NK-92 treated with Interleukin-12 subunit alpha and Interleukin-12 subunit beta, amount 100 ng/mL, for 24 hours (cell line): ENCODE data around the gene BCL6.

ENCODE experiments used
- DNase-seq: peaks from one replicate; lab custom pipeline; 2025; lab: John Stamatoyannopoulos, UW

Gene BCL6

DNA sequence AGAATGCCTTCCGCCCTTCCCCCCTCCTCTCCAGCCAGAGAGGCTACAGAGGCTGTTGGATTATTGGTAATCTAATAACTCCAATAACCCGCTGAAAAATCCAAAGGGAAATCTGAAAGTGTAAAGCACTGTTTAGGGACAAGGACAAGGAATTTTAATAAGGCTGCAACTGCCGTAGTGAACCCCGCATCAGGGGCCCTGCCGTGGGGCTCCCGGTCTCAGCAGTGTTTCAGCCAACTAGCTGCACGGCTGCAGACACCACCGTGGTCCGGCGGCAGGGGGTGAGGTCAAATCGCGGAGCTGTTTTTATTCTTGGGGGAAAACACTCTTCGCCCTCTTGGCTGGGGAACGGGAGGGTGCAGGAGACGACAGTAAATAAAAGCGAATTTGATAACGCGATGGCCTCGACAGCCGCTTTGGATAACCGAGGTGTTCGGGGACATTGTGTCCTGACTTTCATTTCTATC lies 6.1 kb downstream of the BCL6 start:
- peak; percentile 53 for DNase-seq

DNA sequence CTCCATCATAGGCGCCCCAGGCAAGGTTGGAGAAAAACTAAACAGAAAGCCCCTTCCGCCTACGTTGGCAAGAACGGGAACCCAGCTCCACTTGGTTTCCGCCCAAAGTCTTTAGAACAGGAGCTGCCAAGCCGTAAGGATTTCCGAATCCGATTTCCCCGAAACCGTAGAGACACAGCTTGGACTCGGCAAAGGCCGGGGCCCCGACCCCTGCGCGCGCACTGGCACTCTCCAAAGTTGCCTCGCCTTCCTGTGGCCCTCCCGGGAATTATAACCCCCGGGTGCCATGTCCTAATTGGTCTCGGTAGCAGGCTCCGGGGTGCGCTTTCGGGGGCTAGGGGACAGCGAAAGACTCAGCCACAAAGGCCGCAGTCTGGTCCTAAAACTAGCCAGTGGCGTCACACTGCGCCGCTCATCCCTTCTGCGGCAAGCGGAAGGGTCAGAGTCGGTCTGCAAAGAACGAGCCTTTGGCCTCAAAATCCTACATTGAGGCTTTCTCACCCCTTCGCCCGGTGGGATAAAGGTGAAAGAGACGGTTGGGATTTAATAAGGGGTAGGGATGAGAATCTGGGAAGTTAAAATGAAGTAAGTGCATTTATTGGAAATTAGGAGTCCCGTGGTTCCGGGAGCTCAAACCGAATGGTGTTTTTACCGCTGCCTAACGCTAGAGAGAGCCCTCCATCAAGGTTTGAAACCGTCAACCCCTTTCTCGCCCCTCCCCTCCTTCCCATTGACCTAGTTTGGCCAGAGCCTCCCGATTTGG lies 6.8 kb downstream of the BCL6 start:
- peak; percentile 62 for DNase-seq

DNA sequence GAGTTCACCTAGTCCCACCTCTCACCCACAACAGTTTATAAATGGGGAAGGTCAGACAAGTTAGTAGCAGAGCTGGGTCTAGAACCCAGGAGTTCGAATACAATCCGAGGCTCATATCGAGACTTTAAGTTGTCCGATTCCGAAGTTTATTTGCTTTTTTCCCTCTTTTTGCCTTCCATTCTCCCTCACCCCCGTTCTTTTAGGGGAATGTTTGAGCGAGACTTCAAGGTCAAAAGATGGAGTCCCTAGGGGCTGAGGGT lies 7.3 kb downstream of the BCL6 start:
- no peak for DNase-seq

DNA sequence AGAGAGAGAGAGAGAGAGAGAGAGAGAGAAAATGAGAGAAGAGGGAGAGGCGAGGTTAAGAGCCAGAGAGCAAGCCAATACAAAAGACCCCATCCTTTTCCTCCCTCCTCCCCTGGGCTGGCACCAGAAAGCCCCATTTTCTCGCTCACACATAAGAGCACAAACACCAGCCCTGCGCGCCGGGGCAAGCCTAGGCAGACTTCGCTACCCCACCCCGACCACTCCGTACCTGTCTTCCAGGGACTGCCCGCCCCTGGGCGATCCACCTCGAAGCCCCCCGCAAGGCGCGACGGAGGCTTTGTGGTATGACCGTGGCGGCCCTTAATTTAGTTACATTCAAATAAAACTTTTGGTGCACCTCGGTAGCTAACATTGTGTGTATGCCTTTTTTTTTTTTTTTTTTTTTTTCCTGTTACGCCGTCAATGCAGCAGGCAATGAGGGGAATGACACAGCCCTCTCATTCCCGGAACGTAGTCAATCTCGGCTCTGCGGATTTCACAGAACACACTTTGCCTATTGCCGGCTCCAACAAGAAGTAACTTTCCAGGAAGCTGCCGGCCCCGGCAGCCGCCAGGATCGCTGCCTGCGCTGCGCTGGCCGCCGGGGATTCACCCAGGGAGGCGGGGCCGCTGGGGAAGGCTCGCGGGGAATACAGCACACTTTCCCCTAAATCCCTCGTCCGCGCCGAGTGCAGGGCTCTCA lies 7.7 kb downstream of the BCL6 start:
- DNase-seq = peak; percentile 11

DNA sequence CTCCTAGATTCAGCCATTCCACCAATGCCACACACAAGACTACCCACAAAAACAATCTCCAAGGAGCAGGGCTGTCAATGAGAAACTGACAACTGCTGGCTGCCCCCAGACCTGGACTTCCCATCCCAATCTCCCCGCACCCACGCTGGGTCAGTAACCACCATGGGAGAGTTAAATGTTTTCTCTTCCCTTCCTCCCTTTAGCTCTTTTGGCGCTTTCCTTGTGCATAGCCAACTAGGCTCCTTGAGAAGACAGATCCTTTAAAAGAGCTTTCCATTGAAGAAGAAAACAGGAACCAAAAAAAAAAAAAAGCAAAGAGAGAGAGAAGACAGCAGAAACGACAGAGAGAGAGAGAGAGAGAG lies 8.3 kb downstream of the BCL6 start:
- DNase-seq = no peak

DNA sequence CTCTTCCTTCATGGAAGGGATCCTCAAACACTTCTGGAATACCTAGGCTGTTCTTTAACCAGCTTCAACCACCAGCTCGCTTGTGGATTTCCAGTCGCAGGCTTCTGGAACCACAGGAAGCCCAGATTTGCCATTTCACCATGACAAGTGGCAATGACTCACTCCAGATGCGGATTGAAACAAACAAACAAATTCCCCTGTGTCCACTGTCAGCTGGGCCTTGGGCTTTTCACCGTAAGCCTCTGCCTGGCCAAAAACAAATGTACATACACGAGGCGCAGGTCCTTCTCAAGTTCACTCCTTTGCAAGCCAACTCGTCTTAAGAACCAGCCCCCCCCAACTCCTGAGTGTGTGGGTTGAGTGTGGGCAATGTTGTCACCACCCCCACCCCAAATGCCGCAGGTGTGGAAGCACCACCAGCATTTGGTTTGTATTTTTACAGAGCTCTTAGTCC lies 8.8 kb downstream of the BCL6 start:
- no peak for DNase-seq

DNA sequence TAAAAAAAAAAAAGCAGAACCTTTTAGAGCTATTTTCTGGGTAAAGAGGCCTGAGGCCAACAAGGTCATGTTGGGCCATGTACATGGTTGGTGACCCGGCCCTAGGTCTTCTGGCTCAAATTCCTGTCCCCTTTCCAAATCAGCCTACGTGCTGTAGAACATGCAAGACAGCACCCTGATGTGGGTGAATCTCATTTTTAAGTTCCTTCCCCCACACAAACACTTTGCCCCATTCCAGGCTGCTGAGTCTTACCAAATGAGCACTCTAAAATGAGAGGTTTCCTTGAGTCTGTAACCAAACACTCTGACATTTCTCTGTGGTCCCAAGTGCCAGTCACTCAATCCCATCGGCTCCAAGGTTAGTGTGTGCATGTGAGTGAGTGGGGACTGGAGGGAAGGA lies 9.4 kb downstream of the BCL6 start:
- no peak for DNase-seq

DNA sequence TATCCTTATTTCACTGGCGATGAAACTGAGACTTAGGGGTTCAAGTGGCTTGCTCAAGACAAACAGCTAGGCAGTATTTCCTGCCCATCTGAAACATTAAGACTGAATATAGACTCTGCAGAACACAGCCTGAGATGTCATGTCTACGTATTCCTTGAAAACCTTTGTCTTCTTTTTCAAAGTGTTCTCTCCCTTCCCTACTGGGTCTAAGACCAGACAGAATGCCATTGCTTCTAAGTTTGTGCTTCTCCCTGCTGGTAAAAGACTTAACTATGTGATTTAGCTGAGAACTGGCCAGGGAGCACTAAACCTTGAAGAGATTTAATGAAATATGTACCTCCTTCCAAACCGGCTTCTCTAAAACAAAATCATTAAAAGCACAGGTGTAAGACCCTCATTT lies 9.9 kb downstream of the BCL6 start:
- DNase-seq = no peak

DNA sequence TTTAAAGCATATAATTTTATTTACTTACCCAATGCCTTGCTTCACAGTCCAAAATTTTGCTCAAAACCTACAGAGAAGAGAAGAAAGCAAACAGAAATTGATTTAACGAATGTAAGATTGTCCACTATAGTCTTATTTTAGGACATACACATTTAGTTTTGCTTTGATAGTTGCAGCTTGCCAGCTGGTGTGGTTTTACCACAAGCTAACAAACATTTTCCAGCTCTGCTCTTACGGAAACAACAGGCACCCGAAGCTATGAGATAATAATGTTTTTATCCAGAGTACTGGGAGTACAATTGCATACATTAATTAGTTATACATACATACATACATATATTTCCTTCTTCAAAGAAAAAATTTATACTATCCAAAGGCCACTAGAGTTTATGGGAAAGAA lies 10.4 kb downstream of the BCL6 start:
- no peak for DNase-seq

DNA sequence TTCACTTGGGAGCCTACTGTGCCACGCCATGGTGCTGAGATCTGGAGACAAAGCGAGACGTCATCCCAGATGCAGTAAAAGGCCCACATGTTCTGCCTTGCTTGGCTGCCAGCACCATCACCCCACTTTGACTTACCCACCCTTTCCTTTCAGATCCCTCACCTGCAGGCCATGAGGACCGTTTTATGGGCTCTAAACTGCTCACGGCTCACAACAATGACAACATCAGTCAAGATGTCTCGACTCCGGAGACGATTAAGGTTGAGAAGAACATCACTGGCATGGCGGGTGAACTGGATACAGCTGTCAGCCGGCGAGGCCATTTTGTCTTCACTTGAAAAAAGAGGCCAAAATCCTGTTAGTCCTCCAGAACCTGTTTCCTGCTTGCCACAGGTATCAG lies 11.9 kb downstream of the BCL6 start:
- DNase-seq = no peak

DNA sequence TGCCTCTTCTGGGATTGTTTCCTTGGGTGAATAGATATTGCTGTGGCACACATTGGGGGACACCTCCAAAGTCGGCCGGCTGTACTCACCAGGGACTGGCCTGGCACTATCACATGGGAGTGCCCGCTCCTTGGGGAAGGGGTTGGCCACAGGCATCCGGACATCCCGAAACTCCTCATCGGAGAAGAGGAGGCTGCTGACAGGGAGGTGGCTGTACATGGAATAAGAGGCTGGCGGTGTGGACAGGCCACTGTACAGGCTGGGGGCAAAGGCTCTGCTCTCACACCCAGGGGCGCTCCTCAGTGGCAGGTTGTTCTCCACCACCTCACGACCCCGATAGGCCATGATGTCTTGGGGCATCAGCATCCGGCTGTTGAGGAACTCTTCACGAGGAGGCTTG lies 15.7 kb downstream of the BCL6 start:
- DNase-seq = no peak

DNA sequence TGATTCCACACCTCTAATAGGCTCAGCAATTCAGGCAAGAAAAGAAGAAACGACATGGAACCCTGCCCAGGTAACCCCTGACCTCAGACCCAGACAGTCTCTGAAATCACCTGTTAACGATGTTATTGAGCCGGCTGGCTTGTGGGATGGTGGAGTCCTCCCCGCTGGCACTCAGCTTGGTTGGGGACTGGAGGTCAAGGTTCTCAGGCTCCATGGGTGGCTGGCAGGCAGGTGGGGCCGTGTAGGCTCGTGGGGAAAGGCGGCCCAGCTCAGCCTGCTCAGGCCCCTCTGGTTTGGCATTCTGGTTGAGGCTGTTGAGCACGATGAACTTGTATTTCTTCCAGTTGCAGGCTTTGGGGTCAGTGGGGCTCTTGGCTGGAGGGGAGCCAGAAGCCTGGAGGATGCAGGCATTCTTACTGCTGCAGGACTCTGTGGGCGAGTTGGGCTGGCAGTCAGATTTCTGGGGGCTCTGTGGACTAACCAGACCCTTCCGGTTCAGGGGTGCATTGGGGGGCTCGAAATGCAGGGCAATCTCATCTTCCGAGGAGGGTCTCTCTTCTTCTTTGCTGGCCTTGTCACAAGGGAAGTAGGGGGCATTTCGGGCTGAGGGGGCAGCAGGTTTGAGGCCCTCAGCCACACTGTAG lies 16.2 kb downstream of the BCL6 start:
- DNase-seq = no peak

DNA sequence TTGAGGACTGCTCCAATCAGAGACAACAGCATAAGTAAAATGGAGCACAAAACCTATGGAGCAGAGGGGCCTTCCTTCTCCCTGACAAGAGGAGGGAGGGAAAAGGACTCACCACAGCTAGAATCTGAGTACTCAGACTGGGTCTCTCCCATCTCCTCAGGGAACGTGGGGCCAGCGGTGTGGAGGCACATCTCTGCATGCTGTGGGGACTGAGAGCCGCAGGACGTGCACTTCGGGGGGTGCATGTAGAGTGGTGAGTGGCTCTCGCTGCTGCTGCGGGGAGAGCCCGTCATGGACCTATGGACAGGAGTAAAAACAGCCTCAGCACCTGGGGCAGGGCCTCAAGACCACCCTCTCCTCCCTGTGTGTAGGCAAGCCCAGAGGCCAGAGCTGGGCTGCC lies 17.0 kb downstream of the BCL6 start:
- no peak for DNase-seq

DNA sequence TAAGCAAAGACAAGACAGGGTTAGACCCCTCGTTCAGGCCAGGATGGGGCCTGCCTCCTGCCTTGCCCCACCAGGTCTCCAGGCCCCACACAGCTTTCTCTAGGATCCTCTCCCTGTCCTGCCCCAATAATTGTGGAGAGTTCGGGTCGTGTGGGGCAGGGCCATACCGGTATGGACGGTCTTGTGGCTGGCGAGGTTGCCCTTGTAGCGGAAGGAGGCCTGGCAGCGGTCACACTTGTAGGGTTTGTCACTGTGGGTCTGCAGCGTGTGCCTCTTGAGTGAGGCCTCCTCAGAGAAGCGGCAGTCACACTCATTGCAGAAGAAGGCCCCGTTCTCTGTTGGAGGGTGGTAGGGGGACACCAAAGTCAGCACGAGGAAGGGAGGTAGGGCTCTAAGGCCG lies 18.7 kb downstream of the BCL6 start:
- DNase-seq = no peak

DNA sequence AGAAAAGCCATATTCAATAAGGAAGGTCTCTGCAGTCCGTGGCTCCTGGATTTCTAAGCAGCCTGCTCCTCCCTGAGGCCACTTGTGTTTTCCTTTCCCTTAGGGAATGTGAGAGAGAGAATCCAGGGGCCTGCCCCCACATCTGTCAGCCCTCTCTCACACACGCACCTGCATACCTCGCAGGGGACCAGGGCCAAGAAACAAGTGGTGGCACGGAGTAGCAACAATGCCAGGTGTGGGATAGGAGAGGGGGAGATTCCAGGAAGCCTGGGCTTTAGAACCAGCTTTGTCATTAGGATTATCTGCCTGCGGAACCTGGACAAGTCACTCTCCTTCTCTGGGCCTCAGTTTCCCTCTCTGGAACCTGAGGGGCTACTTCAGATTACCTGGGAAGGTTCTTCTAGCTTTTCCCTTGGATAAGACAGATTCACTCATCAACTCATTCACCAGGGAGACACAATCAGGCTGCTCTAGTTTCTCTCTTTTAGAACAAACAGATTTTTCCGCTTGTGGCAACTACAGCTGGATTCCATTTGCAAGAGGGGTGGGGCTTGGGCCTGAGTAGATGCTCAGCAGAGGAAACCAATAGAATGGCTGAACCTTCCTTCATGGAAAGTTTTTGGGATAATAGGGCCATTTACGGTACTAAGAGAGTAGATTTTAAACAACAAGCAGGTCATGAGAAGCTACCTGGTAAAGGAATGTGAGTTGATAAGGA lies 19.5 kb downstream of the BCL6 start:
- no peak for DNase-seq

DNA sequence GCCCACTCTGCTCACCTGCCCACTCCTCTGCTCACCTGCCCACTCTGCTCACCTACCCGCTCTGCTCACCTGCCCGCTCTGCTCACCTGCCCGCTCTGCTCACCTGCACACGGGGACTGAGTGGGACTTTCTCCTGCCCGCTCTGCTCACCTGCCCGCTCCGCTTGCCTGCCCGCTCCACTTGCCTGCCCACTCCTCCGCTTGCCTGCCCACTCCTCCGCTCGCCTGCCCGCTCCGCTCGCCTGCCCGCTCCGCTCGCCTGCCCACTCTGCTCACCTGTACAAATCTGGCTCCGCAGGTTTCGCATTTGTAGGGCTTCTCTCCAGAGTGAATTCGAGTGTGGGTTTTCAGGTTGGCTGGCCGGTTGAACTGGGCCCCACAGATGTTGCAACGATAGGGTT lies 20.0 kb downstream of the BCL6 start:
- DNase-seq = no peak

DNA sequence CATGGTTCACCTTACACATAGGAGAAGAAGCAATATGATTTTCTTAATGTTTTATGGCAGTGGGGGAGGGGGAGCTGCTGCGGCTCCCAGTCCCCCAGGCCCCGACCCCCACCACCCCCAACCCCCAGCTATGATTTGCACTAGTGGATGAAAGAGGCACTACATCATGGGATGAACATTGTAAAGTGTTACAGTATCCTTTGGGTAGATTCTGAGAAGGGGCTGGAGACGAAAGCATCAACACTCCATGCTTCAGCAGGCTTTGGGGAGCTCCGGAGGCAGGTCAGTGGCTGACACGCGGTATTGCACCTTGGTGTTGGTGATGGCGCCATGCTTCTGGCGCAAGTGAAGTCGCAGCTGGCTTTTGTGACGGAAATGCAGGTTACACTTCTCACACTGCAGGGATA lies 23.1 kb downstream of the BCL6 start:
- no peak for DNase-seq

DNA sequence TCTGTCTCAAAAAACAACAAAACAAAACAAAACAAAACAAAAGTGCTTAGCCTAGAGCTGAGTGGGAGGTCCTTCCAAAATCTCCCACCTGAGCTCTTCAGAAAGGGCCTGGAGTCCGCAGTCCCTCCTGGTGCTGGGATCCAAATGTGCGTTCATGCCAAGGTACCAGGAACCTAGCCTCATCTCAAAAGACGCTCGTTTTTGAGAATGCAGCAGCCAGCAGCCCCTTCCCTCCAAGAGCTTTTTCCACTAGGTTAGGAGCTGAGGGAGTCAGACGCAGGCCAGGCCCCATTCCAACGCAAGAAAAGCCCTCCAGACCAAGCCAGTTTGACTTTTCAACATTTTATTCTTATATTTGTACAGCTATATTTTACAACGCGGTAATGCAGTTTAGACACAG lies 24.2 kb downstream of the BCL6 start:
- DNase-seq = no peak

DNA sequence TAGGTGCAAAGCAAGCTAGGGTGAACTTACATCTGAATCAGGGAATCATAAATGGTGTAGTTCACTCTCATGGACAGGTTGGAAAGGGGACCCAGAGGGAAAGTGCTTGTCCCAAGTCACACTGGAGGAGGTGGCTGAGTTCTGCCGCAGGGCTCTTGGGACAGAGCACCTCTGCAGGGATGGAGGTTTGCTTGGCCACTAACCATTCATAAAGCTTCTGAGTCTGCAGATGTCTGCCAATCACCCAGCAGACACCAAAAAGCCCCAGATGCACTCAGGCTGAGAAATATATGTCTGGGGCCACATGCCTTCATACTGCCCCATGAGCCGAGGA lies 25.0 kb downstream of the BCL6 start:
- DNase-seq = no peak

DNA sequence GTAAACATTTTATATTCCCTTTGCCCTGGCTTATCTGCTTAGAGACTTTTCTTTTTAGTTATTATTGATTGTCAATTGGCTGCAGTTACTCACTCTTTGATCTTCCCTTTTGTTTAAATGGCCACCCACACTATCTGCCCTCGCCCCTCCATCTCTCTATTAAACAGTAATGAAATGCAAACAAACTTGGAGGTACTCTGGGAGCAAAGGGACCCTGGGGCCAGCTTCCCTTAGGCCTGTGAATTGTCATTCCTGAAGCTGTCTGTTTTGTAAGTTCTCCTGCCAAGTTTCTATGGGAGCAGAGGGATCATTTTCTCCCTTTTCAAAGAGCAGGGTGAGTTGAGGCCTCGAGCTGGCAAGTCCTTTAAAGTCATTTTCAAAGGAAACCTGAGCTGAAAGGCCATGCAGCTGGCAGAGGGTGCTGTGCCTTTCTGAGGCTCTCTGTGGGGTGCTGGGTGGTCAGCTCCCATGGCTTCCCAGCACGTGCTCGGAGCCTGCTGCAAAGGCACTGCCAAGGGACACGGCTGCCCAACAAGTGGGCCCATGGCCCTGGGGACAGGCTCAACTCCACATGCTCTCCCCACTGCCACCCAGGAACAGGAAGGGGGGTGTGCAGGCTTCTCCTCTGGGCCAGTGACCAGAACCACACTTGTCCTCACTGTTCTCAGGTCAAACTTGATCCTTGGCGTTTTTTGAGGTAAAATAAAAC lies 25.5 kb downstream of the BCL6 start:
- DNase-seq = no peak

DNA sequence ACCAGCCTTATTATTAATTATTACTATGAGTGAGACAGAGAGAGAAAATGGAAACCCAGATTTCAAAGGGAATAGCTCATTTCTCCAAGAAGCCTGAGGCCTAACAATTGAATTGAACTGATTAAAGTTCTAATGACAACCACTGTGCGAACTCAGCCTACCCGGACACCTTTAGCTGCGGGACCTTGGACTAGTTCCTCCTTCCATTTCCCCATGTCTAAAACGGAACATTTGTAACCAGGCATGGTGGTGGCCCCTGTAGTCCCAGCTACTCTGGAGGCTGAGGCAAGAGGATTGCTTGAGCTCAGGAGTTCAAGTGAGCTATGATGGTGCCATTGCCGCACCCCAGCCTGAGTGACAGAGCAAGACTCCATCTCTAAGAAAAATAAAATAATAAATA lies 26.5 kb downstream of the BCL6 start:
- no peak for DNase-seq

DNA sequence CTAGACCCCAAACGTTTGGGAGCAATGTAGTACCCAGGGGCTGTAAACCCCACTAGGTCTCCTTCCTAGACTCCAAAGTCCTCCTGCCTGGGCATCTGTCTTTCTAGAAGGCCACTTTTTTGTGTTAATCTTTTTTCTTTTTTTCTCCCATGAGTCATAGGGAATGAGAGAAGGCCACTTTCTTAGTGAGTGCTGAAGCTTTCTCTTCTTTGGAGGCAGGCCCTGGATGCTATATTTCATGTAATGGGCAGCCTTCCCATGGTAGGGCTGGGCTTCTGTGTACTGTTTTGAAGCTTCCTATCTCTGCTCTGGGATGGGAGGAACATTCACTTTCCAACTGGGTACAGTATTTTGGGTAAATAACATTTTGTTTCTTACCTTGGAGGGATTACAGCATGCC lies 27.7 kb downstream of the BCL6 start:
- no peak for DNase-seq
